MM.1S (cell line): ENCODE data around the gene PLD1.

Experiments used
- EZH2 ChIP-seq: fragments of 300-600 bp; sonication (generic); optimal IDR thresholded peaks from 2 replicates; pipeline ENCODE3; 2017; ENCODE audit warnings: low read depth, mild to moderate bottlenecking, antibody characterized with exemption, low read length, mixed read lengths
- EZH2phosphoT487 ChIP-seq: fragments of 300-600 bp; sonication (generic); IDR thresholded peaks from 2 replicates; pipeline ENCODE4 v1.6.1; 2018; ENCODE audit warnings: antibody characterized with exemption, low read length

DNA sequence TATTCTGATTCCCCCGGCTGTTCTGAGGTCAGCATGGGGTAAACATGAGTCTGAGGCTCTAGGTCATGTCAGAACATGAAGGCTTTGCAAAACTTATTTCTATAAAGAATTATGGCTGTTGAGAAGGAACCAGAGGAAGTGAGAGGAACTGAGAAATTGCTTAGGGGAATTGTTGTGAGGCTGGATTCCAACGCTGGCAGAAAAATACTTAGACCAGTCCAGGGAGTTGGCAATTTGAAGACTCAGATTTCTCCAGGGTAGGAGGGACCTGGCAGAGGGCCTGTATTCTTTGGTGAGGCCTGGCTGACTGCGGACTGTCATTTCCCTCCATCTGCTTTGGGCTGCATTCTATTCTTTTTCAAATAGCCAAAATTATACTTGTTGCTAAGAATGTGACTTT lies 155.5 kb downstream of the PLD1 start:
- TF ChIP-seq EZH2phosphoT487 = no peak
- no peak for TF ChIP-seq EZH2
